ENCODE data around the gene SCGB1D2.

- TF ChIP-seq RAD21 (IDR thresholded peaks at IDR 0.05; ENCODE audit: low read depth), result no peak
- no peak for TF ChIP-seq YY1 (IDR thresholded peaks at IDR 0.05; ENCODE audit: low read depth)
- TF ChIP-seq EP300 (IDR thresholded peaks at IDR 0.05; ENCODE audit: borderline replicate concordance), result no peak
- no peak for TF ChIP-seq REST (IDR thresholded peaks at IDR 0.05; ENCODE audit: low read depth)
- no peak for TF ChIP-seq TCF12 (IDR thresholded peaks at IDR 0.05; ENCODE audit: low read depth)
- TF ChIP-seq NFIC (IDR thresholded peaks at IDR 0.05), result no peak
- no peak for TF ChIP-seq CEBPB (IDR thresholded peaks at IDR 0.05)
- TF ChIP-seq MAX (IDR thresholded peaks at IDR 0.05), result no peak
- no peak for TF ChIP-seq TAF1 (IDR thresholded peaks at IDR 0.05; ENCODE audit: low read depth)
- no peak for TF ChIP-seq EGR1 (IDR thresholded peaks at IDR 0.05)
- no peak for TF ChIP-seq ZBTB7A (IDR thresholded peaks at IDR 0.05; ENCODE audit: low read depth)
- no peak for TF ChIP-seq TEAD4 (IDR thresholded peaks at IDR 0.05)
- no peak for TF ChIP-seq FOXM1 (IDR thresholded peaks at IDR 0.05; ENCODE audit: borderline replicate concordance, low read depth)
These were observed 4.5 kb upstream of the SCGB1D2 start for GRCh38 chr11:62237499-62237898.
